ENCODE data around the gene CFAP57. TPM values are rescaled to one million over a fixed set of nuclear protein-coding genes. Genes with fewer than 3 reads are reported as not detected.
A peak's percentile ranks its signal among the peaks of the same experiment; 100 is the strongest.

The CFAP57 gene
- polyA plus RNA-seq (2011; rRNA removed) (0.80 and 1.3 TPM in 2 replicates), polyA plus RNA-seq (2017; fragmentation: RNase III; extraction: RNeasy Plus Mini Kit Qiagen cat#74134 plus additional on column Dnase treatment) (0.54 to 0.73 TPM (median 0.62 TPM) in 3 replicates), polyA minus RNA-seq (2011; rRNA and poly(A)+ RNA removed) (1.3 and 2.2 TPM in 2 replicates)
- polyA plus RNA-seq (2012; cell fraction: cytosol; rRNA removed), result 0.22 and 0.35 TPM in 2 replicates
- polyA plus RNA-seq (2012; cell fraction: nucleus; rRNA removed), result 0.28 and 0.34 TPM in 2 replicates

DNA sequence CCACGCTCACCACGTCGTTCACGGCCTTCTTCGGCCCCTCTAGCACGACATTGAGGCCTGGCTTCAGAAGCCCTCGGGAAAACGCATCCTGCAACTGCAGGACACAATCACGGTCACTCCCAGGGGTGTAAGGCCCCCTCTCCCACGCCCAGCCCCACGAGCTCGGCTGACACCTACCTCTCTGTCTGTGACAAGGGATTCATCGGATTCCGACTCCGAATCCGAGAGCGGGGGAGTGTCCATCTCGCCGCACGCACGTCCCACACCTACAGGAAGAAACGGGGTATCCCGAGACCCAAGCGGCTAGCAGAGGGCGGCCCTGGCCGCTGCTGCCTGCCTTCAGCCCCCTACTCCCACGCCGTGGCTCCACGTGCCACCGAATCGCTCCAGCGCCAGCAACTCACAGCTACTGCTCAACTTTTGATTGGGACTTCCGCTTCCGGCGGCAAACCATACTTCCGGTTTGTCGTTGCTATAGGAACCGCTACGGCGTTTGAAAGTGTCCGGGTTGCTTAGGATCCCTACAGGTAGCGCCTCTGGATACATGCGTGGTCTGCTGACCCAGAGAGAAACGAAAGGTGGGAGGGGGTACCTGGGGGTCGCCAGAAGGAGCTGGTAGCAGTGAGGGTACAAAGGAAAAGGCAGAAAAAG lies at the start of gene CFAP57, which contains the start of gene EBNA1BP2:
Gene CFAP57 (plus strand): TSS at position 455 of the 651 bp plus-strand sequence. CDS start 424 bp downstream, outside the sequence.
Gene EBNA1BP2 (minus strand): TSS at position 415 of the 651 bp plus-strand sequence. CDS start 172 bp downstream, at position 243.
- ChIA-PET POLR2A (interaction anchor here (0.8 to 2.1 kb wide), 2 partner anchors 24 to 35 kb away, joined by 3 to 19 read pairs; a partner anchor contains a TSS), CTCF (no interaction called here)
- ATAC-seq (peak; percentile 96 to 99), DNase-seq (ENCODE audit: low read depth in 1 of 2, low spot score in 1 of 2) (peak; percentile 87 to 91), FAIRE-seq (no peak)
- Histone ChIP-seq H3K9me3 (no peaks in the 10 kb centered on the region), H3K27ac (peak within 1 kb of the TSS; percentile 85 to 95), H3K4me1 (peaks cover 10% of the 10 kb centered on the region; the same call in 2 of the 3 replicates), H3K4me2 (peak within 1 kb of the TSS; percentile 97), H3K4me3 (peak within 1 kb of the TSS; percentile 84)
- WGBS (ENCODE audit: missing lambda C conversion rate), result no CpG with 5 or more reads among the region's 45 CpGs
- no peak for TF ChIP-seq RFX5 (IDR thresholded peaks at IDR 0.05)
- TF ChIP-seq FOSB (CRISPR knock-in tag; IDR thresholded peaks at IDR 0.05), result no peak
- TF ChIP-seq, protein P1, sequence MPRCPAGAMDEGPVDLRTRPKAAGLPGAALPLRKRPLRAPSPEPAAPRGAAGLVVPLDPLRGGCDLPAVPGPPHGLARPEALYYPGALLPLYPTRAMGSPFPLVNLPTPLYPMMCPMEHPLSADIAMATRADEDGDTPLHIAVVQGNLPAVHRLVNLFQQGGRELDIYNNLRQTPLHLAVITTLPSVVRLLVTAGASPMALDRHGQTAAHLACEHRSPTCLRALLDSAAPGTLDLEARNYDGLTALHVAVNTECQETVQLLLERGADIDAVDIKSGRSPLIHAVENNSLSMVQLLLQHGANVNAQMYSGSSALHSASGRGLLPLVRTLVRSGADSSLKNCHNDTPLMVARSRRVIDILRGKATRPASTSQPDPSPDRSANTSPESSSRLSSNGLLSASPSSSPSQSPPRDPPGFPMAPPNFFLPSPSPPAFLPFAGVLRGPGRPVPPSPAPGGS (IDR thresholded peaks at IDR 0.05), result peak; percentile 66; the same call in 2 of the 3 replicates
- TF ChIP-seq MYC (IDR thresholded peaks at IDR 0.05; ENCODE audit: borderline replicate concordance, low read length), result peak; percentile 89
- TF ChIP-seq, protein P2, sequence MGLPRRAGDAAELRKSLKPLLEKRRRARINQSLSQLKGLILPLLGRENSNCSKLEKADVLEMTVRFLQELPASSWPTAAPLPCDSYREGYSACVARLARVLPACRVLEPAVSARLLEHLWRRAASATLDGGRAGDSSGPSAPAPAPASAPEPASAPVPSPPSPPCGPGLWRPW (IDR thresholded peaks at IDR 0.05), result no peak
- no peak for TF ChIP-seq RARB (CRISPR knock-in tag; IDR thresholded peaks at IDR 0.05)
- TF ChIP-seq TP53 (CRISPR knock-in tag; IDR thresholded peaks at IDR 0.05), result no peak; the same call in 1 of the 2 replicates
- no peak for TF ChIP-seq MAFK (IDR thresholded peaks at IDR 0.05; ENCODE audit: partially characterized antibody)
- no peak for TF ChIP-seq TFCP2L1 (CRISPR knock-in tag; IDR thresholded peaks at IDR 0.05)
- TF ChIP-seq, protein P3, sequence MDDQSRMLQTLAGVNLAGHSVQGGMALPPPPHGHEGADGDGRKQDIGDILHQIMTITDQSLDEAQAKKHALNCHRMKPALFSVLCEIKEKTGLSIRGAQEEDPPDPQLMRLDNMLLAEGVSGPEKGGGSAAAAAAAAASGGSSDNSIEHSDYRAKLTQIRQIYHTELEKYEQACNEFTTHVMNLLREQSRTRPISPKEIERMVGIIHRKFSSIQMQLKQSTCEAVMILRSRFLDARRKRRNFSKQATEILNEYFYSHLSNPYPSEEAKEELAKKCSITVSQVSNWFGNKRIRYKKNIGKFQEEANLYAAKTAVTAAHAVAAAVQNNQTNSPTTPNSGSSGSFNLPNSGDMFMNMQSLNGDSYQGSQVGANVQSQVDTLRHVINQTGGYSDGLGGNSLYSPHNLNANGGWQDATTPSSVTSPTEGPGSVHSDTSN (IDR thresholded peaks at IDR 0.05), result no peak
- peak; percentile 50; the same call in 1 of the 2 replicates for TF ChIP-seq PHF8 (IDR thresholded peaks at IDR 0.05; ENCODE audit: borderline replicate concordance, low read depth)
- TF ChIP-seq RAD21 (conservative IDR thresholded peaks at IDR 0.05 in 1 of 2, IDR thresholded peaks at IDR 0.05 in 1 of 2), result no peak
- peak; percentile 75 for TF ChIP-seq POLR2A (IDR thresholded peaks at IDR 0.05; ENCODE audit: low read length)
- TF ChIP-seq, protein P4, sequence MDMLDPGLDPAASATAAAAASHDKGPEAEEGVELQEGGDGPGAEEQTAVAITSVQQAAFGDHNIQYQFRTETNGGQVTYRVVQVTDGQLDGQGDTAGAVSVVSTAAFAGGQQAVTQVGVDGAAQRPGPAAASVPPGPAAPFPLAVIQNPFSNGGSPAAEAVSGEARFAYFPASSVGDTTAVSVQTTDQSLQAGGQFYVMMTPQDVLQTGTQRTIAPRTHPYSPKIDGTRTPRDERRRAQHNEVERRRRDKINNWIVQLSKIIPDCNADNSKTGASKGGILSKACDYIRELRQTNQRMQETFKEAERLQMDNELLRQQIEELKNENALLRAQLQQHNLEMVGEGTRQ (IDR thresholded peaks at IDR 0.05), result 0 out of 2 replicates have a peak, but pooled peaks have one; percentile 27
- TF ChIP-seq JUNB (IDR thresholded peaks at IDR 0.05), result no peak
- TF ChIP-seq KDM5A (IDR thresholded peaks at IDR 0.05), result no peak
- no peak for TF ChIP-seq NPAS2 (CRISPR knock-in tag; IDR thresholded peaks at IDR 0.05; ENCODE audit: borderline replicate concordance)
- TF ChIP-seq POLR2AphosphoS2 (conservative IDR thresholded peaks at IDR 0.05; ENCODE audit: low read length), result no peak
- TF ChIP-seq JUN (IDR thresholded peaks at IDR 0.05), result peak in 1 of 2 experiments; percentile 61; a peak in 2 of 5 replicates
- TF ChIP-seq, protein P5, sequence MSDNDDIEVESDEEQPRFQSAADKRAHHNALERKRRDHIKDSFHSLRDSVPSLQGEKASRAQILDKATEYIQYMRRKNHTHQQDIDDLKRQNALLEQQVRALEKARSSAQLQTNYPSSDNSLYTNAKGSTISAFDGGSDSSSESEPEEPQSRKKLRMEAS (IDR thresholded peaks at IDR 0.05), result peak; percentile 92
- no peak for TF ChIP-seq RNF2 (IDR thresholded peaks at IDR 0.05; ENCODE audit: borderline replicate concordance, low read depth)
- no peak for TF ChIP-seq HEYL (CRISPR knock-in tag; IDR thresholded peaks at IDR 0.05)
- no peak for TF ChIP-seq ZNF302 (CRISPR knock-in tag; IDR thresholded peaks at IDR 0.05)
- TF ChIP-seq, protein P6, sequence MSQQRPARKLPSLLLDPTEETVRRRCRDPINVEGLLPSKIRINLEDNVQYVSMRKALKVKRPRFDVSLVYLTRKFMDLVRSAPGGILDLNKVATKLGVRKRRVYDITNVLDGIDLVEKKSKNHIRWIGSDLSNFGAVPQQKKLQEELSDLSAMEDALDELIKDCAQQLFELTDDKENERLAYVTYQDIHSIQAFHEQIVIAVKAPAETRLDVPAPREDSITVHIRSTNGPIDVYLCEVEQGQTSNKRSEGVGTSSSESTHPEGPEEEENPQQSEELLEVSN (IDR thresholded peaks at IDR 0.05; ENCODE audit: borderline replicate concordance, low read depth), result no peak
- no peak for TF ChIP-seq ZFP36 (IDR thresholded peaks at IDR 0.05; ENCODE audit: borderline replicate concordance, partially characterized antibody)
